DND-41 (cell line): Measurements from ENCODE around the gene DIRAS1.

Experiments
- ATAC-seq: fragments of 200-7000 bp; cut with Tn5 transposase; 3 replicates; pipeline ENCODE4 v1.9.1; 2021; ENCODE audit warnings: low read depth; ENCODE audit not compliant: insufficient read depth
- DNase-seq: peaks from one replicate; pipeline ENCODE4 v3.0.0-alpha.2; 2020
- H2AFZ ChIP-seq: 2 replicates; pipeline ENCODE4 v1.6.0; 2012; ENCODE audit warnings: low read depth, low read length
- H3K27ac ChIP-seq: 2 replicates; pipeline ENCODE4 v1.5.1; 2012; ENCODE audit warnings: low read length, inconsistent platforms
- H3K27me3 ChIP-seq: fragments of 200-600 bp; sonication (generic); 2 replicates; pipeline ENCODE4 v1.6.0; 2012; ENCODE audit warnings: low read length, mild to moderate bottlenecking, inconsistent platforms; ENCODE audit not compliant: insufficient read depth, poor library complexity
- H3K36me3 ChIP-seq: 2 replicates; pipeline ENCODE4 v1.5.1; 2012; ENCODE audit warnings: low read length, inconsistent platforms; ENCODE audit not compliant: insufficient read depth
- H3K4me1 ChIP-seq: 2 replicates; pipeline ENCODE4 v1.5.1; 2012; ENCODE audit warnings: mild to moderate bottlenecking, low read length; ENCODE audit not compliant: insufficient read depth
- H3K4me2 ChIP-seq: 2 replicates; pipeline ENCODE4 v1.6.0; 2012; ENCODE audit warnings: mild to moderate bottlenecking, moderate library complexity, low read length, inconsistent platforms; ENCODE audit not compliant: insufficient read depth
- H3K4me3 ChIP-seq, 2 experiments: fragments of 200-600 bp in 1 of 2; shearing (Covaris generic) in 1 of 2; 2 replicates each; pipeline ENCODE4 v1.5.1; 2012 to 2016; ENCODE audit warnings: inconsistent platforms in 2 of 2, low read length in 2 of 2, mild to moderate bottlenecking in 2 of 2, low read depth in 1 of 2, moderate library complexity in 1 of 2
- H3K79me2 ChIP-seq: 2 replicates; pipeline ENCODE4 v1.6.0; 2012; ENCODE audit warnings: low read length, inconsistent platforms; ENCODE audit not compliant: insufficient read depth
- H3K9ac ChIP-seq: 2 replicates; pipeline ENCODE4 v1.6.0; 2012; ENCODE audit warnings: low read depth, mild to moderate bottlenecking, inconsistent platforms, low read length, moderate library complexity
- H3K9me3 ChIP-seq: 2 replicates; pipeline ENCODE4 v1.5.1; 2012; ENCODE audit warnings: low read length, moderate library complexity, mild to moderate bottlenecking, inconsistent platforms; ENCODE audit not compliant: insufficient read depth, severe bottlenecking
- H4K20me1 ChIP-seq: 2 replicates; pipeline ENCODE4 v1.6.0; 2012; ENCODE audit warnings: low read length; ENCODE audit not compliant: insufficient read depth
- EZH2 ChIP-seq: IDR thresholded peaks from 3 replicates; pipeline ENCODE4 v1.6.1; 2012; ENCODE audit warnings: borderline replicate concordance, low read depth, mild to moderate bottlenecking, moderate library complexity, low read length, inconsistent platforms; ENCODE audit not compliant: severe bottlenecking
- TF ChIP-seq, protein P1 (sequence below): IDR thresholded peaks from 2 replicates; pipeline ENCODE4 v1.5.1; 2012; ENCODE audit warnings: borderline replicate concordance, low read length, moderate library complexity, mild to moderate bottlenecking; ENCODE audit not compliant: poor library complexity, severe bottlenecking; ENCODE audit errors: extremely low read depth

DIRAS1 gene

DNA sequence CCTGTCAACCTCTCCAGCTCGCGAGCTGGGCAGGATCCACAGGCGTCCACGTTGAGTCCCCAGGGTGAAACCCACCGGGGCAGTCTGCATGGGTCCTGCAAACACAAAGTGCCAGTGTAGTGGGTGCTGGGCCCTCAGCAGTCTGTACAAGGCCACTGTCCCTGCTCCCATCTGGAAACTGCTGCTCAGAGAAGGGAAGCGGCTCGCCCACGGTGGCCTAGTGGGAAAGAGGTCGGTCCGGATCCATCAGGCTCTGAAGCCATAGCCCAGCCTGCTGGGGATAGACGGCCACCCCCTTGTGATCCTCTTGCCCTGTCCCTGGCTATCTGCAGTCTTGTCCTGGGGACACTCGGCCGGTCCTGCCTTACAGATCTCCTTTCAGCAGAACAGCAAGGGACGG, 2.6 kb upstream of the DIRAS1 start:
- Histone ChIP-seq H3K9me3 (no peaks in the 10 kb centered on the region), H3K4me2 (no peak overlapping the region), H3K27ac (no peak overlapping the region), H3K27me3 (no peaks in the 10 kb centered on the region), H3K36me3 (no peaks in the 10 kb centered on the region), H3K9ac (no peak overlapping the region), H3K79me2 (no peaks in the 10 kb centered on the region), H2AFZ (no peak overlapping the region), H3K4me3 (no peak overlapping the region), H3K4me1 (no peaks in the 10 kb centered on the region), H4K20me1 (peaks cover 3% of the 10 kb centered on the region; the same call in 1 of the 2 replicates)
- TF ChIP-seq, protein P1, sequence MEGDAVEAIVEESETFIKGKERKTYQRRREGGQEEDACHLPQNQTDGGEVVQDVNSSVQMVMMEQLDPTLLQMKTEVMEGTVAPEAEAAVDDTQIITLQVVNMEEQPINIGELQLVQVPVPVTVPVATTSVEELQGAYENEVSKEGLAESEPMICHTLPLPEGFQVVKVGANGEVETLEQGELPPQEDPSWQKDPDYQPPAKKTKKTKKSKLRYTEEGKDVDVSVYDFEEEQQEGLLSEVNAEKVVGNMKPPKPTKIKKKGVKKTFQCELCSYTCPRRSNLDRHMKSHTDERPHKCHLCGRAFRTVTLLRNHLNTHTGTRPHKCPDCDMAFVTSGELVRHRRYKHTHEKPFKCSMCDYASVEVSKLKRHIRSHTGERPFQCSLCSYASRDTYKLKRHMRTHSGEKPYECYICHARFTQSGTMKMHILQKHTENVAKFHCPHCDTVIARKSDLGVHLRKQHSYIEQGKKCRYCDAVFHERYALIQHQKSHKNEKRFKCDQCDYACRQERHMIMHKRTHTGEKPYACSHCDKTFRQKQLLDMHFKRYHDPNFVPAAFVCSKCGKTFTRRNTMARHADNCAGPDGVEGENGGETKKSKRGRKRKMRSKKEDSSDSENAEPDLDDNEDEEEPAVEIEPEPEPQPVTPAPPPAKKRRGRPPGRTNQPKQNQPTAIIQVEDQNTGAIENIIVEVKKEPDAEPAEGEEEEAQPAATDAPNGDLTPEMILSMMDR, result no peak
- no peak for TF ChIP-seq EZH2
- DNase-seq, result no peak
- ATAC-seq, result no peak

DNA sequence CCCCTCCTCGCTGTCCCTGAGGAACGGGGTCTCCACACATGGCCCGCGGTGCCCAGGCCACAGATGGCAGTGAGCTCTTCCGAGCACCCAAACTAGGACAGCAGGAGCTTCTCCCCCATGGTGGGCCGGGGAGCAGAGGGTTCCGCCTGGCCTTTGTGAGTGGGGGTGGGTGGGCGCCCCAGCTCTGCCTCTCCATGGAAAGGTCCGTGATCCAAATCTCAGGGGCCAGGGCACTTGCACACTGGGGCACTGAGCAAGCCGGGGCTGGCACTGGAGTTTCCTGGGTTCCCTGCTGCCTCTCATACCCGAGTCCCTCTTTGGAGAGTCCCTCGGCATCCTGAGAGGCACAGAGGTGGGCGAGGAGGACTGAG, 2.2 kb upstream of the DIRAS1 start:
- H2AFZ ChIP-seq, result no peak overlapping the region
- TF ChIP-seq EZH2, result no peak
- TF ChIP-seq, protein P1, result no peak
- H3K9ac ChIP-seq, result no peak overlapping the region

DNA sequence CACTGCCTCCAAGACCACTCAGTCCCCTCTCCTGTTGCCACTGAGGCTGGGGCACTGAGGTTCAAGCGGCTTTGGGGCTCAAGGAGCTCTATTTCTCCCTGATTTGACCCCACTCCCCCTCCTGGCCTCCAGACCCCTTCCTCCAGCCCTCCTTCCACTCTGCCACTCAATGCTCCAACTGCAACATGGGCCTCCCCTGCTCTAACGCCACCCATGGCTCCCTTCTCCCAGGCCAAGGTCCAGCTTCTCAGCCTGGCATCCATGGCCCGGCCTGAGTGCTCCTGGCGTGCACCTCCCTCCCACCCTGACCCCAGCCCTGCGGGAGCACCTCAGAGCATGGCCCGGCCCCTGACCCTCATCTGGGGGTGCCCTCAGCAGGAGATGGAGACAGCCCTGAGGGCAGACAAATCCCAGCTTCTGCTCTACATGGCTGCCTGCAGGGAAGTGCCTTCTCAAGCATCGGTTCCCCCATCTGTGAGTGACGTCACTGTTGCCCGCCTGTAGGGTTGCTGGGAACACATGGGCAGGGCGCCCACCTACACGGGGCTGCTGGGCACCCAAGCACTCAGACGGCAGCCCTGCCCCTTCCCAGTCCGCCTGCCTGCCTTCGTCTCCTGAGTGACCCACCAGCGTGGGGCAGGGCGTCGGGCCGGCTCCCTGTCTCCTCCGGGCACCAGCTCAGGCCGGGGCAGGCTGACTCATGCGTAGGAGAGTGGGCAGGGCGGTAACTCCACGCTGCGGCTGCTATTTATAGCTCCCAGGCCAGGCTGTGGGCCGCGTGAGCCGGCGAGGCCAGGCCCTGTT, 1.6 kb upstream of the DIRAS1 start:
- no peaks in the 10 kb centered on the region for H3K4me1 ChIP-seq
- H2AFZ ChIP-seq, result no peak overlapping the region
- no peaks in the 10 kb centered on the region for H3K9me3 ChIP-seq
- H3K4me3 ChIP-seq, result no peak overlapping the region
- no peak overlapping the region for H3K4me2 ChIP-seq
- TF ChIP-seq, protein P1, result no peak
- no peak for TF ChIP-seq EZH2
- H3K27ac ChIP-seq, result no peak overlapping the region
- DNase-seq, result no peak
- peaks cover 3% of the 10 kb centered on the region; the same call in 1 of the 2 replicates for H4K20me1 ChIP-seq
- no peak overlapping the region for H3K9ac ChIP-seq
- no peaks in the 10 kb centered on the region for H3K79me2 ChIP-seq
- ATAC-seq, result no peak
- H3K36me3 ChIP-seq, result no peaks in the 10 kb centered on the region
- no peaks in the 10 kb centered on the region for H3K27me3 ChIP-seq

More for the DNA sequence above, 2.2 kb upstream of the DIRAS1 start:
- H3K4me3 ChIP-seq, result no peak overlapping the region
- H3K79me2 ChIP-seq, result no peaks in the 10 kb centered on the region
- H3K4me1 ChIP-seq, result no peaks in the 10 kb centered on the region
- H3K27ac ChIP-seq, result no peak overlapping the region
- peaks cover 3% of the 10 kb centered on the region; the same call in 1 of the 2 replicates for H4K20me1 ChIP-seq
- no peak overlapping the region for H3K4me2 ChIP-seq
- H3K9me3 ChIP-seq, result no peaks in the 10 kb centered on the region
- ATAC-seq (no peak), DNase-seq (no peak)
- no peaks in the 10 kb centered on the region for H3K36me3 ChIP-seq
- H3K27me3 ChIP-seq, result no peaks in the 10 kb centered on the region
